Glutamatergic neuron (in vitro differentiated cells): ENCODE results near the gene SPTLC3. TPM values are rescaled to one million over a fixed set of nuclear protein-coding genes. Genes with fewer than 3 reads are reported as not detected.

ENCODE experiments used
- DNase-seq: peaks from one replicate; pipeline ENCODE4 v3.0.0; 2022
- H3K27ac Mint-ChIP-seq: one replicate; pipeline ENCODE4 v1.8.0; 2020; ENCODE audit warnings: mild to moderate bottlenecking, mixed read lengths, inconsistent platforms; ENCODE audit not compliant: unreplicated experiment
- H3K27me3 Mint-ChIP-seq: one replicate; pipeline ENCODE4 v1.8.0; 2020; ENCODE audit warnings: mild to moderate bottlenecking, moderate library complexity, mixed read lengths, inconsistent platforms; ENCODE audit not compliant: unreplicated experiment
- H3K36me3 Mint-ChIP-seq: one replicate; pipeline ENCODE4 v1.8.0; 2020; ENCODE audit warnings: mild to moderate bottlenecking, mixed read lengths, inconsistent platforms; ENCODE audit not compliant: unreplicated experiment
- H3K4me1 Mint-ChIP-seq: one replicate; pipeline ENCODE4 v1.8.0; 2020; ENCODE audit warnings: mild to moderate bottlenecking, low read depth, mixed read lengths, inconsistent platforms; ENCODE audit not compliant: unreplicated experiment
- H3K4me3 Mint-ChIP-seq: one replicate; pipeline ENCODE4 v1.8.0; 2020; ENCODE audit warnings: mild to moderate bottlenecking, mixed read lengths, inconsistent platforms; ENCODE audit not compliant: unreplicated experiment
- H3K9me3 Mint-ChIP-seq: one replicate; pipeline ENCODE4 v1.8.0; 2020; ENCODE audit warnings: mild to moderate bottlenecking, moderate library complexity, mixed read lengths, inconsistent platforms; ENCODE audit not compliant: unreplicated experiment
- total RNA-seq: library from RNA; stranded (reverse); fragmentation: NEBNext Ultra II Directional; extraction: Animal tissue kit (Norgen Biotek cat#: 25700); gene quantifications from one replicate; pipeline ENCODE4 v1.2.1, GENCODE V29; 2021; ENCODE audit not compliant: unreplicated experiment
- TF ChIP-seq, protein P1 (sequence below): fragments of 200-600 bp; sonication (generic); IDR thresholded peaks from one replicate; pipeline ENCODE4 v1.5.0; 2021; ENCODE audit not compliant: partially characterized antibody, unreplicated experiment

Gene SPTLC3
- total RNA-seq, 1 donor from 2014 or later, result not detected

- Mint-ChIP-seq H3K27me3 (no peaks in the 10 kb centered on the region), H3K27ac (no peak overlapping the region)
- DNase-seq, result no peak
Measured at GRCh38 chr20:13117200-13117599, 108.4 kb downstream of the SPTLC3 start.

GRCh38 chr20:13118676-13119075, 109.9 kb downstream of the SPTLC3 start:
- Mint-ChIP-seq H3K4me3 (no peak overlapping the region), H3K4me1 (peaks cover 10% of the 10 kb centered on the region), H3K36me3 (no peaks in the 10 kb centered on the region), H3K9me3 (no peaks in the 10 kb centered on the region), H3K27me3 (no peaks in the 10 kb centered on the region), H3K27ac (no peak overlapping the region)
- TF ChIP-seq, protein P1, sequence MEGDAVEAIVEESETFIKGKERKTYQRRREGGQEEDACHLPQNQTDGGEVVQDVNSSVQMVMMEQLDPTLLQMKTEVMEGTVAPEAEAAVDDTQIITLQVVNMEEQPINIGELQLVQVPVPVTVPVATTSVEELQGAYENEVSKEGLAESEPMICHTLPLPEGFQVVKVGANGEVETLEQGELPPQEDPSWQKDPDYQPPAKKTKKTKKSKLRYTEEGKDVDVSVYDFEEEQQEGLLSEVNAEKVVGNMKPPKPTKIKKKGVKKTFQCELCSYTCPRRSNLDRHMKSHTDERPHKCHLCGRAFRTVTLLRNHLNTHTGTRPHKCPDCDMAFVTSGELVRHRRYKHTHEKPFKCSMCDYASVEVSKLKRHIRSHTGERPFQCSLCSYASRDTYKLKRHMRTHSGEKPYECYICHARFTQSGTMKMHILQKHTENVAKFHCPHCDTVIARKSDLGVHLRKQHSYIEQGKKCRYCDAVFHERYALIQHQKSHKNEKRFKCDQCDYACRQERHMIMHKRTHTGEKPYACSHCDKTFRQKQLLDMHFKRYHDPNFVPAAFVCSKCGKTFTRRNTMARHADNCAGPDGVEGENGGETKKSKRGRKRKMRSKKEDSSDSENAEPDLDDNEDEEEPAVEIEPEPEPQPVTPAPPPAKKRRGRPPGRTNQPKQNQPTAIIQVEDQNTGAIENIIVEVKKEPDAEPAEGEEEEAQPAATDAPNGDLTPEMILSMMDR, result no peak
- no peak for DNase-seq

More at GRCh38 chr20:13117200-13117599, 108.4 kb downstream of the SPTLC3 start:
- Mint-ChIP-seq H3K9me3 (no peaks in the 10 kb centered on the region), H3K36me3 (no peaks in the 10 kb centered on the region), H3K4me1 (peaks cover 10% of the 10 kb centered on the region), H3K4me3 (peak overlapping the region; percentile 37)
- TF ChIP-seq, protein P1, result no peak

DNA sequence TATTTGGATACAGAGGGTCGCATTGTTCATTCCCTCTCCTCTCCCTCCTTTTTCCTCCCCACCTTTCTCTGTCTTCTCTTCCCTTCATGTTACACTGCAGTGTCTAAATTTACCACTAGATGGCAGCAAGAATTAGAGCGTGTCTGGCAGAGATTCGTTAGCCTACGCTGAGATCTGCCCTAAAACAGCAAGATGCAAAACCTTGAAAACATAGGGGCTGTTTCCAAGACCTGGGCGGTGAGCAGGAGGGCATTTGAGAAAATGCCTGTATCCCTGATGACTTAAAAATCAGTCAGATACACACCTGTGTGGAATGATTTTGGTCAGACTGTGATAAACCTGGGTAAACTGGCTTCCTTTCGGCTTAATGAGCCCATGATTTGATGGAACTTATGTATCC, 110.8 kb downstream of the SPTLC3 start:
- Mint-ChIP-seq H3K4me3 (no peak overlapping the region), H3K27ac (no peak overlapping the region), H3K9me3 (no peaks in the 10 kb centered on the region), H3K27me3 (no peaks in the 10 kb centered on the region), H3K36me3 (no peaks in the 10 kb centered on the region), H3K4me1 (peaks cover 10% of the 10 kb centered on the region)
- TF ChIP-seq, protein P1, result peak; percentile 86
- no peak for DNase-seq

- Mint-ChIP-seq H3K36me3 (no peaks in the 10 kb centered on the region), H3K4me1 (peaks cover 10% of the 10 kb centered on the region), H3K9me3 (no peaks in the 10 kb centered on the region), H3K27me3 (no peaks in the 10 kb centered on the region), H3K4me3 (no peak overlapping the region), H3K27ac (no peak overlapping the region)
- TF ChIP-seq, protein P1, result no peak
- no peak for DNase-seq
Measured at GRCh38 chr20:13120471-13120870, 111.7 kb downstream of the SPTLC3 start.

GRCh38 chr20:13121840-13122515, 113.2 kb downstream of the SPTLC3 start:
- Mint-ChIP-seq H3K9me3 (no peaks in the 10 kb centered on the region), H3K4me3 (no peak overlapping the region), H3K27me3 (no peaks in the 10 kb centered on the region), H3K27ac (no peak overlapping the region), H3K36me3 (no peaks in the 10 kb centered on the region), H3K4me1 (peaks cover 10% of the 10 kb centered on the region)
- TF ChIP-seq, protein P1, result no peak
- no peak for DNase-seq
